Coronary artery (tissue), 2 donors: ENCODE measurements around the gene TMED10.

Experiments used
- DNase-seq: peaks from one replicate; pipeline ENCODE4 v3.0.0-alpha.2; 2017; ENCODE audit warnings: low spot score
- H3K27ac ChIP-seq, 2 donors: fragments of 200-600 bp; sonication (generic); one replicate each; pipeline ENCODE4 v1.5.1; 2016 to 2019
- H3K4me3 ChIP-seq: fragments of 200-600 bp; sonication (generic); 2 replicates; pipeline ENCODE4 v1.5.1; 2016; ENCODE audit warnings: mild to moderate bottlenecking, moderate library complexity
- CTCF ChIP-seq: fragments of 200-600 bp; sonication (generic); IDR thresholded peaks from one replicate; pipeline ENCODE4 v1.5.1; 2019; ENCODE audit warnings: antibody characterized with exemption

Gene TMED10

GRCh38 chr14:75176142-75176820, at the start of gene TMED10:
TMED10 (minus strand) TSS chr14:75176612; CDS start chr14:75176579, 33 bp downstream.
- H3K4me3 ChIP-seq: peak within 1 kb of the TSS; percentile 94
- H3K27ac ChIP-seq: peak within 1 kb of the TSS; percentile 83 to 99
- TF ChIP-seq CTCF: no peak
- peak; percentile 92 for DNase-seq

DNA sequence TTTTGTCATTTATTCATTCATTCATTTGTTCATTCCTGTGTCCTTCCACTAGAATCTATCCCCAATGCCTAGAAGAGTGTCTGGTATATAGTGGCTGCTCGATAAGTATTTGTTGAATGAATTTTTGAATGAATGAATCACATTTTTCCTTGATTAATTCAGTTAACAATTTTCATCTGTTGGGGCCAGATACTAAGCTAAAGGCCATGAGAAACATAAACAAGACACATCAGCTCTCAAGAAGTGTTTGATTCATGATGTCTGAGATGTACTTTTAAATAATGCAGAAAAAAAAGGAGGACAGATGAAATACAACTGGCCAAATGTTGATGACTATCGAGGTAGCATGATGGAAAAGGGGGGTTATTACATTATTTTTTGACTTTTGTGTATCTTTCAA, 48.1 kb upstream of the TMED10 start:
- no peak for DNase-seq
- Histone ChIP-seq H3K27ac (no peak overlapping the region), H3K4me3 (no peak overlapping the region)
- TF ChIP-seq CTCF: no peak

- TF ChIP-seq CTCF: no peak
- DNase-seq: no peak
- H3K4me3 ChIP-seq: no peak overlapping the region
- no peak overlapping the region for H3K27ac ChIP-seq
Observed at GRCh38 chr14:75223664-75224154, 47.3 kb upstream of the TMED10 start.

DNA sequence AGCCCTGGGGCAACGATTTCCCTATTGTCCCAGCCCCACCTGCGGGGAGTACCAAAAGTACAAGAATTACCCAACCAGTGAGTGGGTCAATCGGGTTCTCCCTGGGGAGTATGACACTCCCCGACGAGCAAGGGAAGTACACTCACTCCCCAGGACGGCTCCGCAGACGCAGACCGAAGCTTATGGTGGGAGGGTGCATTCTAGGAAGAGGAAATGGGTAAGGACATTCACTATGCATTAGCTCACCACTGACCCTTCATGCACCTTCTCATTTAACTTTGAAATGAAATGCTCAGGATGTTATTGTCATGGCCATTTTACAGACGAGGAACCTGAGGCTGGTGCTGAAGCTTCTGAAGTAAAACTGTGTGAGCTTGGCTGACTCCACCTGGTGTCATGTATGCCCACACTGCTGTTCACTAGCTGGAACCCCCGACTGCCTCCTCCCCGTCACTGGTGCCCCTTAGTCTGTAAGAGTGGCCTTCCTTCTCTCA, 45.8 kb upstream of the TMED10 start:
- no peak overlapping the region for H3K4me3 ChIP-seq
- DNase-seq: no peak
- no peak for TF ChIP-seq CTCF
- no peak overlapping the region for H3K27ac ChIP-seq

DNA sequence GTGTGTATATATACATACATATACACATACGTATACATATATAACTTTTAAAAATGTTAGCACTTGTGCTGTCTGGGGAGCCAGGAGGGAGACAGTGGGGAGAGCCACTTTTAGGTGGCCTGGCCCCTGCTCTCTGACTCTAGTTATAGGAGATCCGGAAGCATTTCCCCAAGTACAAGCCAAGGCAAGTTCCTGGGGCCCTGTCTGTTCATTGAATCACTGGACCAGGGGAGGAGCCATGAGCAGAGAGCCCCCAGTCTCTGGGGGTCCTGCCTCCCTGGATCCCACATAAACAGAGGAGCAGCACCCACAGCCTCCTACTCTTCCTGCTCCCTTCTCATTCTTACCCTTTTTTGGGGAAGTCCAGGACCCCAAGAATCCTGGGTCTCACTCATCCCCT, 45.4 kb upstream of the TMED10 start:
- no peak for DNase-seq
- Histone ChIP-seq H3K27ac (no peak overlapping the region), H3K4me3 (no peak overlapping the region)
- no peak for TF ChIP-seq CTCF

DNA sequence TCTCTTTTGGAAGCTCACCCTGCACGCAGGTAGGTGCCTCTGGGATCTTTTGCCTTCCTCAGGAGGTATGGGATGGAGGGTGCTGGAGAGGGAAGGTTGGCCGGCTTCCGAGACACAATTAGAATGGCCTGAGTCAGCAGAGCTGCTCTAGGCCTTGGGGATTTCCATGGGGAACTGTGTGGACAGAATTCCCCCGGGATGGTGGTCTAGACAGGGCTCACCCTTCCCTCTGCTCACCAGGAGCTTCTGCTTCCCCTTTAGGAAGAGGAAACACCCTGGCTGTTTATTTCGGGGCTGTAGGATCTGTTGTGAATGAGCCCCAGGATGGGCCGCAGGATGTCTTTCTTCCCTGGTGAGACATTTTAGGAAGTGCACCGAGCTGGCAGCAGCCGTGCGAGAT, 43.7 kb upstream of the TMED10 start:
- TF ChIP-seq CTCF: no peak
- no peak overlapping the region for H3K27ac ChIP-seq
- DNase-seq: no peak
- H3K4me3 ChIP-seq: no peak overlapping the region
